GM12891 (cell line): ENCODE data around the gene CRNKL1.

ENCODE experiments used
- PAX5 ChIP-seq: IDR thresholded peaks from 2 replicates; pipeline ENCODE4 v1.6.1; 2011; ENCODE audit warnings: low read length, moderate library complexity, mild to moderate bottlenecking; ENCODE audit not compliant: insufficient read depth, severe bottlenecking
- POLR2A ChIP-seq: IDR thresholded peaks from 2 replicates; pipeline ENCODE4 v1.6.1; 2011; ENCODE audit warnings: low read depth, low read length, control low read depth
- POLR2AphosphoS5 ChIP-seq: IDR thresholded peaks from 2 replicates; pipeline ENCODE4 v1.6.1; 2011; ENCODE audit warnings: low read depth, low read length, control low read depth
- POU2F2 ChIP-seq: IDR thresholded peaks from 2 replicates; pipeline ENCODE4 v1.6.1; 2011; ENCODE audit warnings: low read depth, mild to moderate bottlenecking, control low read depth, low read length, moderate library complexity

- TF ChIP-seq POLR2AphosphoS5 = no peak
- no peak for TF ChIP-seq POLR2A
- no peak for TF ChIP-seq POU2F2
- no peak for TF ChIP-seq PAX5
Measured at GRCh38 chr20:20024942-20025341, 27.3 kb downstream of the CRNKL1 start.
